Myocyte (in vitro differentiated cells): ENCODE data around the gene FOXP1. TPM values are rescaled to one million over a fixed set of nuclear protein-coding genes. Genes with fewer than 3 reads are reported as not detected.
"Not testable (repeated sequence)": the region's sequence is repeated elsewhere in the genome, so short reads cannot be mapped to it uniquely, and the experiment has no call there.

Experiments
- DNase-seq: peaks from one replicate; pipeline ENCODE4 v3.0.0-alpha.2; 2012; ENCODE audit warnings: low read depth
- total RNA-seq: library from RNA; depleted of rRNA; stranded (reverse); fragments of >200 nt; gene quantifications from 2 replicates; pipeline ENCODE4 v1.2.3, GENCODE V29; 2014

The FOXP1 gene
- total RNA-seq, 1 donor from 2014 or later, result 28.8 TPM

DNA sequence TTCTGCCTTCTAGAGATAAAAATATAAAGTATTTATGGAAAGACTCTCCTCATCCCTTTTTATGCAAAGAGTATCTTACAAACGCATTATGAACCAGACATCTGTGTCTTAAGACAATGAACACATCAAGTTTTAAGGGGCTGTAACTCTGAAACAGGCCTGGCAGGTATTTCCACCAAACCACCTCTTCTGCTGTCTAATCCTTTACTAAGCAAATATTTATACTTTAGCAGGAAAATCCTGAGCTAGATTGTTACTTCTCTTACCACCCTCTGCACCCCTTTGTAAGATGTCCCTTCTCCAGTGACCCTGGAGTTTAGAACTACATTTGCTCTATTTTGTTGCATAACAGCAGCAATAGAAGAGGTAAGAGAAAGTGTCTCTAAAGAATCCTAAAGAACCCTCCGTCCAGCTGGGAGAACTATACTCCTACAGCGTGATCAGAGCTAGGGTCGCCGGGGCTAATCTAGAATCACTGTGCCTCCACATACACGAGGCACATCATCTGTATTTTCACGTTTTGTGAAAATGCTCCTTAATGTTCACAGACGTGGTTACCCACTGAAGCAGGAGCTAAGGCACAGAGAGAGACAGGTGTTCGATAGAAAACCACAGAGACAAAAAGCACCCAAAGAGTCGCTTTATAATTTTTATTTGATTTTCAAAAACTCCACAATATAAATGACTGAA lies 129.6 kb downstream of the FOXP1 start:
- no peak for DNase-seq

DNA sequence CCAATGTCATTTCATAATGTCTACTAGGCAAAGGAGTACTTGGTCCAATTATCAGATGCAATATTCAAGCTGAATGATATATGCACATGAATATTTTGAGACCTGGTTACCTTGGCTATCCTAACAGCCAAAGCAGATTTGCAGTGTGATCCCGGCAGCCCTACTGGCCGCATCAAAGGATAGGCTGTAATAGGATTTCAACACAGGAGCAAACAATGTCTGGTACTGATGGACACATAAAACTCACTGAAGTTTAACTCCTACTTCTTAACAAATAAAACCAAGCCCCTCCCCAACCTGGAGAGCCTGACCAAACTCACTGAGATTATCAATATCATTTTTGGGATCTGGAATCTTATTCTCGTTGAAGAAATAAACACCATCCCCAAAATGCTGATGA lies 130.2 kb downstream of the FOXP1 start:
- no peak for DNase-seq

DNA sequence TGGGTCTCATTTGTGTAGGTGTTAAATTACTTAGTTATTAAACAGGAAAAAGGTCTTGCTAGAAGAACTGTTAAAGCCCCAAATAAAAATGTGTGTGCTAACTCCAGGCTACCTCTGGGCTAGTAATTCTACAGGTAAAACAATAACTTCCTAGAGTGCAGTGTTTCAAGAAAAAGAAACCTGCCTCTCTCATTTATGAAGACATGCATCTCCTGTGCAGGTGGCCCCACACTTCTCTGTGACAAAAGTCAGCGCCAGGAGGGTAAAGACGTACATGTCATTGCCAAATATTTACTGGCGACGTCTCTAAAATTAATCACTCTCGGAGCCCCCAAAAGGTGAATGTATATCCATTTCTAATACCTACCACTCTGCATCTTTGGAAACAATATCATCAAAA lies 131.7 kb downstream of the FOXP1 start:
- DNase-seq, result no peak

DNA sequence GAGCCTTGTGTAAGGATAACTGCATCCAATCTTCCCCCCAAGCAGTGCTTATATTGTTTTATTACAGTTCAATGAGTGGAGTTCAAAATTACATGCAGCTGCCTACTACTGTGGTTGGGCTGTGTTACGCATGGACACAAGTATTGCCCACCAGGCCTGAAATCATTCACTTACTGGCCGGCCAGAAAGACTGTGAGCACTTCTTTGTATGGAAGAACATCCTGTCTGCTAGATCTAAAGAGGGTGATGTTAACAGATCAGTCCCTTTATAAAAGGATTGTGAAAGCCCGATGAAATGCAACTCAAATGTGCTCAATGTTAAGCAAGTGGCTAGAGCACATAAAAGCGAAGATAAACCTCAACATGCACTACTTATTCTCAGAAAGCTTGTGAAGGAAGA lies 132.5 kb downstream of the FOXP1 start:
- no peak for DNase-seq

- no peak for DNase-seq
Observed at GRCh38 chr3:71450162-71450561, 133.4 kb downstream of the FOXP1 start.

DNA sequence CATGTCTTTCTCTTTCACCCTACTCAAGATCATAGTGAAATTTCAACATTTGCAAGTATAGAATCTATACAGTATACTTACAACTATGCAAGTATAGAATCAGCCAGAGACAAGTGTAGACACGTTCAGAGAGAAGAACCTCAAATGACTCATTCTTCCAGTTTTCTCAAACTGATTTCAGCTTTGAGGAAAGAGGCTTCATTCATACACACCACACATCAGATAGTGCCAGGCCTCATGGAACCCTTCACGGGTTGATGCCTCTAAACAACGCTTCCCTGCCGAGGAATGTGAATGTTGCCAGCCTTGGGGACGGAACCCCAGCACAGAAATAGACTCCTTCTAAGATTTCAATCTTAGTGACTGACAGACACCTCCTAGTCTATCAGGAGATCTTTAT lies 135.7 kb downstream of the FOXP1 start:
- DNase-seq, result no peak

DNA sequence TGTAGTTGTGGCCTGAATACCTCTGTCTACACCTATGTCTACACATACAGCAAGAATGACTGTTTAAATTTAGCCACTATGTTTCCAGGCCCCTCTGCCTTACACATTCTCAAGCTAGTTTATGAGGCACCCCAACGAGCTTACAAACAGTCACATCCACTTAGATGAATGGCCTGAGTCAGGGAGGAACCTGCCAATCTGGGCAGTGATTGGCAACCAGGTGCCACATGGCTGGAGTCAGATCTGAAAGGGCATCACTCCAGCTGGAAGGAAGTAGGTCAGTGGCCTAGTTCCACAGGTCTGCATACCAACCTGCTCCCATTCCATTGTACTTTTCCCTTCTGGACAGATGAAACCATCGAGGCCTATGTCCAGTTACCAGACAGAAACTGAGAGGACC lies 136.3 kb downstream of the FOXP1 start:
- no peak for DNase-seq

DNA sequence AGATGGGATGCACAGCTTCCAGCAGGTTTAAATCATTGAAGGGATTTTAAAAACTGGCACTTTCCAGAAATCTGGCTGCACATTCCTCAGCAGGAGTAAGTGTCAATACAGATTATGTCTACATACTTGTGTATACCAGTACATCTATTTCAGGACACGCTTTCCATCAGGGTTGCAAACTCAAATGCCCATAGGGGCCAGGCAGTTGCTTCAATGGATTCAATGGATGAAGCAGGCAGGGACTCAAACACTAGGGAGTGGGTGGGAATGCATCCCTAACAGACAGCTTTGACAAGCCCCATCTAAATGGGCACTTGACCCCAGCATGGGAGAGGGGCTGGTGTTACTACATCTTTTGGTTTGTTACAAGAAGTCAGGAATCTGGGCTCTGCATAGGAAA lies 136.8 kb downstream of the FOXP1 start:
- no peak for DNase-seq

DNA sequence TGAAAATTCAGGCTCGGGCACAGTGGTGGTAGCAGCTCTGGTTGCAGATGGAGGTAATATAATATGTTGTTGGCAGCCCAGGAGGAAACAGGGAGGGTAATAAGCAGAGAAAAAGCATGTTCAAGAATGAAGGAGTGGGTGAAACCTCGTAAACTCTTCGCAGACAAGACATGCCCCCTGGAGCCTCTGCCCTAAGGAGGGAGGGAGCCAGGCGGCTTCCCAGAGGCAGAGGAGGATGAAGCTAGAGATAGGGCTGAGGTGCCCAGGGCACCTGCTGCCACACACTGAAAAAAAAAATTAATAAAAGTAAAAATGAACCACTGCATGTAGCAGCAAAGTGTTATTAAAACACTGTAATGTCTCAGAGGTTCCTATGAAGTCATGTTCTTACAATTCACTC lies 137.3 kb downstream of the FOXP1 start:
- DNase-seq, result no peak

GRCh38 chr3:71444861-71445259 lies 138.7 kb downstream of the FOXP1 start:
- no peak for DNase-seq

- DNase-seq, result no peak
Observed at GRCh38 chr3:71444028-71444860, 139.3 kb downstream of the FOXP1 start.

DNA sequence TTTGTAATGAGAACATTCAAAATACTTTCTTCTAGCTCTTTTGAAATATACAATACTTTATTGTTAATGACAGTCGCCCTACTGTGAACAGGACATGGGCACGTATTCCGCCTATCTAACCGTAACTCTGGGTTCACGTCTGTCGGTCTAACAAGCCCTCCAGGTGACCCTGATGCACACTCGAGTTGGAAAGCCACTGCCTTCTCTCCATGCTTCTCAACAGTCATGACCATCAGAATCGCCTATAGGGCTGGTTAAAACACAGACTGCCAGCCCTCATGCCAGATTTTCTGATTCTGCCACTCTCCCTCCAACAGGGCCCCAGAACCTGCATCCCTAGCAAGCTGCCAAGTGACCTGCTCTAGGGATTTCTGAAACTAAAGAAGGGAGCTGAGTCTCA lies 140.2 kb downstream of the FOXP1 start:
- DNase-seq, result no peak

DNA sequence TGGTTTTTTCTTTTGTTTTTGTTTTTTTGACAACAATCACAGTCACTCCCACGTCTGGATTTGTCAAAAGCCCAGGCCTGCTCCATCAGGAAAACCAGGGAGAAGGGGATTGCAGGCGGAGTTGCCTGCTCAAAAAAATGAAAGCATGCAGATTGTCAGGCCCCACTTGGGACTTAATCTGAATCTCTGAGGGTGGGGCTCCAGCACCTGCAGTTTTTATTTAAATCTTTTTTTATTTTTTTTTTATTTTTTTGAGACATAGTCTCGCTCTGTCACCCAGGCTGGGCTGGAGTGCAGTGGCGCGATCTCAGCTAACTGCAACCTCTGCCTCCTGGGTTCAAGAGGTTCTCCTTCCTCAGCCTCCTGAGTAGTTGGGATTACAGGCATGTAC lies 140.9 kb downstream of the FOXP1 start:
- no peak for DNase-seq

- DNase-seq, result no peak
Observed at GRCh38 chr3:71441925-71442651, 141.4 kb downstream of the FOXP1 start.

- DNase-seq, result no peak
Observed at GRCh38 chr3:71441217-71441924, 142.2 kb downstream of the FOXP1 start.

GRCh38 chr3:71438904-71439303 lies 144.6 kb downstream of the FOXP1 start:
- DNase-seq, result no peak

- no peak for DNase-seq
Observed at GRCh38 chr3:71438071-71438685, 145.3 kb downstream of the FOXP1 start.

- DNase-seq, result no peak
Observed at GRCh38 chr3:71436337-71436736, 147.2 kb downstream of the FOXP1 start.

DNA sequence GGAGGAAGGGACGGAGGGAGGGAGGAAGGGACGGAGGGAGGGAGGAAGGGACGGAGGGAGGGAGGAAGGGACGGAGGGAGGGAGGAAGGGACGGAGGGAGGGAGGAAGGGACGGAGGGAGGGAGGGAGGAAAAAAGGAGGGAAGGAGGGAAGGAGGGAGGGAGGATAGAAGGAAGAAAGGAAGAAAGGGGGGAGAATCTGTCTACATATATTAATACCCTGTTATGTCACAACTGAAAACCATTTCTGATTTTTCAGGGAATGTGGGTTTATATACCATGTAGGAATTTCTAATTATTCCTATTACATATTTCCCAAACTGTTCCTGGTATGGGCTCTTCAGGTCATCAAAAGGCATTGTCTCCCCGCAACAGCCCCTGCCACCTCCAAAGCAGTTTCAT lies 147.7 kb downstream of the FOXP1 start:
- not testable (repeated sequence) for DNase-seq

- no peak for DNase-seq
Observed at GRCh38 chr3:71433631-71434030, 149.9 kb downstream of the FOXP1 start.
